NCI-H1092 treated with DMSO at 0.1 percent for 48 hours (cell line): ENCODE measurements around the gene CA12.
"Not testable (repeated sequence)": the region's sequence is repeated elsewhere in the genome, so short reads cannot be mapped to it uniquely, and the experiment has no call there.

Source experiments
- DNase-seq: peaks from one replicate; lab custom pipeline; 2025; lab: John Stamatoyannopoulos, UW

CA12 gene

DNA sequence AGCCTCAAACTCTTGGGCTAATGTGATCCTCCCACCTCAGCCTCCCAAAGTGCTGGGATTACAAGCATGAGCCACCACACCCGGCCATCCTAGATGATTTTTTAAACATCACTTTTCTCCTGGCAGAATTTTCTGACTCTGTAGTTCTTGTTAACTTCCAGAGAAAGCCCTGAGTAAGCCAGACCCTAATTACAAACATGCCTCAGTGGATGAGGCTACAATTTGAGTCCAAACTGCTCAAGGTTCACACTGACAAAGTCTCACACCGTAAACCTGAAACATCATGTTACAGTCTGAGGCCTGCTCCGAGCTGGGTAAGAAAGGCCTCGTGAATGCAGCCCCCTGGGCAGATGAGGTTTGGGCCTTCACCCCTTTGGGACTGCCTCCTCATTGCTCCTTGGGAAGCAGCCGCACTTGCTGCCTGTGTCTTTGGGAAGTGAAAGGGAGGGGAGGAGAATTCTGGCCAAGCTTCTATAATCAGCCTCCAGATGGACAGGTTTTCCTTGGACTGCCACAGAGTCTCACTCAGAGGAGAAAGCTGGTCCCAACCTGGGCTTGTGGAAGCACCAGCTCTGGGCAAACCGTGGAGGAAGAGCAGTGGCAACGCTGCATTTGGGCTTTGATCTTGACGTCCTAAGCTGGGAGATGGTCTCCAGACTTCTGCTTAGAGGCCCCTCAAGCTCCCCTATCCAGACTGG, 46.0 kb downstream of the CA12 start:
- no peak for DNase-seq

GRCh38 chr15:63334821-63335220, 46.8 kb downstream of the CA12 start:
- no peak for DNase-seq

DNA sequence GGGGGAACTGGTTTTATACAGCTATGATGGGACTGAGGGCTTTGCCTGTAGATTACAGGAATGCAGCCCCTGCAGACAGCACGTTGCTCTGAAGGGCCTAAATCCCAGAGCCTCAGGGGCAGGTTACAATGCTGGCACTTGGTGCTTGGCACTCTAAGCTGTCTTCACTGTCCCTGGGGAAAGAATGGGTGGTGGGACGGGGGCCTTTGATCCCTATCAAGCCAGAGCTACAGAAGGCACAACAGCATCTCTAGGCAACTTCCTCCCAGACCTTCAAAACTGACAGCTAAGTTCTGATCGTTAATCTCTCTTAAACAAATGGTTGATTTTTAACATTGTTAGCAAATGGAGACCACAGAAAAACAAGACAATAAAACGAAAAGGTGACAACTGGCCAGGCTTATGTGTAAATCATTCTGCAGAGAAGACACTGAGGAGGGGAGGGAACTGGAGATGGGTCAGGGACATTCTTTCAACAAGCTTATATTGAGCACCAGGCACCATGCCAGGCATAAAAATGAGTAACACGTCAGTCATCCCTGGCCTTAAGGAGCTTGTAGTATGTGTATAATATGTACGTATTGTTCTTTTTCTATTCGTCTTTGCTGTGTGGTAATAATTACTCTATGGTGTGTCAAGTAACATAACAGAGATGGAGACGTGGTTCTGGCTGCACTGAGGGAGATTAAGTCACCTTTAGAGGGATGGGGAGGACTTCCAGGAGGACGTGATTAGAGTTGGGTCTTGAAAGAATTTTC, 49.1 kb downstream of the CA12 start:
- no peak for DNase-seq

DNA sequence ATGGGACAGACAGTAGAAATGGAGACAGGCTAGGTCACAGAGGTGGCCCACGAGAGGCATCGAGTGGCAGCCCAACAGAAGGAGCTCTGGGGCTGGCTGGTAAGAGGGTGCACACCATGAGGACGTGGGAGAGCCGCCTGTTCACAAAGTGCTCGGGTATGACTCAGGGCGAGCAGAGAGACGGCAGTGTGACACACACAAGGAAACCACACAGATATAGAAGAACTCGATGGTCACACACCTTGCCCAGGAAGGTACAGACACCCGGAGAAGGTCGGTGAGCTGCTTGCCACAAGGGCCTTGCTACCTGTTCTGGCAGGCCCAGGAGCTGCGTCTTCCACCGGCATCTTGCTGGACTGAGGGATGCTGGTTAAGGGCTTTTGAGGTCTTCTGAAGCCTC, 50.2 kb downstream of the CA12 start:
- no peak for DNase-seq

DNA sequence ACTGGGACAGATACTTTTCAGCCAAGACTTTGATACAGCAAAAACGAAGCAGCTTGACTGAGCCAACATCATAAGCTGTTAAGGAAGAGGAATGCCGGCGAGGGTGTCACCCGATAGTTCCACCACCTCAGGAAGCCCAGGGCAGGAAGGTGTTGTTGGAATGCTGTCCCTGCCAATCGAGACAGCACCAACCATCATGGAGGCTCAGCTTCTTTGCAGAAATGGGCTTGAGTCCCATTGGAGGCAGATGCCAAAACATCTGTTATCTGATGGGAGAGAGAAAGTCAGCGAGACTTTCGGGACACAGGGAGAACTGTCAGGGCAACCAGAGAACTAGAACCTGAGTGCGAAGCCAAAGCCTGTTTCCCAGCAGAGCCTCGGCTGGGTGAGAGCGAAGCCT, 50.7 kb downstream of the CA12 start:
- DNase-seq = no peak

DNA sequence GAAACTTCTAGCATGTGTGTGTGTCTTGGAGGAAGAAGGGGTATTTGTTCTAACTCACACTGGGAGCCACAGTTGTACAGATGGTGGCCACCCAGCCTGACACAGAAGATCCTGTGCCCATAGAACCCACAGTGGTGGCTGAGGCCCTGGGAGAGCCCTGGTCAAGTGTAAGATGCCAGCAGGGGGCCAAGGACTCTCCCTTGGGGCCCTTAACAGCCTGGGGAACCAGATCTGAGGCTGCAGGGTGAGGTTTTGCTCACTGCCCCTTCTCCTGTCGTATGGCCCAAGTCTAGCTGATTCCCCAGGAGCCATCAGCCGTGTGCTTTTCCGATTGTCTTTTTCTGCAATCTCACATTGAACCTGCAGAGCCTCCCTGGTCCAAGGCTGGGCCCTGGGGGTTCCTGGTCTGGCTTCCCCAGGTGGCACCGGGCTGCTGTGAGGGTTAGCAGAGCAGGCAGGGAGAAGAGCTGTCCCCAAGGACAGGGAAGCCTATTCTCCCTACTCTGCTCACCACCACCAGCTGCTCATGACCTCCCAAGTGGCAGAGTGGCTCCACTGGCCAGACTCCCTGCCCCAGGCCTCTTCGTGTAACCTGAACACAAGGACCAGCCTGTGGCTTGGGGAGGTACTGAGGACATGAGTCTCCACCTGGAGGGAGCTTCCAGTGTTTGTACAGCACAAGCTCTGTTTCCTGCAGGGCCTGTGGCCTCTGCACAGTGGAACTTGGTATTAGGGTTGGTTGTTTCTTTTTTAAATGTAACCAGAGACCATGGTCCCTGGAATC, 51.9 kb downstream of the CA12 start:
- DNase-seq = no peak

DNA sequence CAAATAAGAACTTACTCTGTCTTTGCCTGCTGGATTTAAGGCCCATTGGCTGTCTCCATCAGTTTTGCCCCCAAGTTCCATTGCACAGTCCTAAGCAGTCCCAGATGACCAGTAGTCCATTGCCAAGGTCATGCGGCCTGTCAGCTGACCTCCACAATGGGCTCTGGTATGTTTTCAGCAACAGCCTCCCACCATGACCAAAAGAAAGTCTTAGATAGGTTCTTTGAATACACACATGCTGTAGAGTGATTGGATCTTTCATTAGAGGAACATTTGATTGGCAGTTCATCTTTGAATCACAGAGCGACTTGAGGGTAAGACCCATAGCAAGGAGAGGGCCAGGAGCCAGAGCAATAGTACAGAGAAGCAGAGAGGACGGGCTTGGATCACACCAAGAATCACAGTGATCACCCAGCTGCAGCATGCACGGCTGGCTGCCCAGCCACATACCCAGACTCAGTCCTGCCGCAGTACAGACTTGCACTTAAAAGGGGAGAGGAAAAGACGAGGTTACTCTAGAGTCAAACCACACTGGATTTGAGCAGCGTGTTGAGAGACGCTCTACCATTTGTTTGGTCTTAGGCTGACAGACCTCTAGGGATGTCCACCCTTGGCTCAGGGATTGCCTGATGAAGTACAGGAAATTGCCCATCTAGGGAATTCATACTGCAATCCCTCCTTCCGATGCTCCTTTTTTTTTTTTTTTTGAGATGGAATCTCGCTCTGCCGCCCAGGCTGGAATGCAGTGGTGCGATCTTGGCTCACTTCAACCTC, 53.8 kb downstream of the CA12 start:
- no peak for DNase-seq

GRCh38 chr15:63324770-63325169, 56.9 kb downstream of the CA12 start:
- no peak for DNase-seq

DNA sequence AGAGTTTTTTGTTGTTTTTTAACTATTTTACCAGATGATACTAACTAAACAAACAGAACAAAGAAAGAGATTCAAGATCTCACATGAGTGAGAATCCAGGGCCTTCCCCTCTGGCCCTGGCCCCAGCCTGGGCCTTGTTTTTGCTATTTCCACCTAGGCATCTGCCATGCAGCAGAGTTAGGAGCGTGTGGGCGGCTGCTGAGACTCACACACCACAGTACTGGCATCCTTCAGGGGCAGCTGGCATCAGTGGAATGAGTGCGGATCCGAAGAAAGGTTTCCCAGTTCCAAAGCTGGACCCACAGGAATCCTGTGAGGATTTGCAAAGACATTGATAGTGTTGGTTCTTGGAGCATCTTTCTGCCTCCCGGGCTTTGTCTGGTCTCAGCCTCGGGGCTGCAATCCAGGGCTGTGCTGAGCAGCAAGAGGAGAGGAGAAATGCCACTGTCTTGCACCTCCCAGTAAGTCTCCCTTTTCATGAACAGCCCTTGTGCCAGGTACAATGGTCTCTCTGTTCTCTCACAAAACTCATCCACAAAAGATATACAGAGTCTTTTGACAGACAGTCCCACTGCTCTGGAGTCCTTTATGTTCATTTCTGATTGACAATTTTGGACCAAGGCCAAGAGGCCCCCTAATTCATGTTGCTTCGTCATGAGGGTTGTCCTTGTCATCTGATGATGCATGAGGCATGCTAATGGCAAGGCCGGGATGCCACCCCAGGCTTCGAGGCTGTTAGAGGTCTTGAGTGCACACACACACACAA, 57.7 kb downstream of the CA12 start:
- DNase-seq = no peak

DNA sequence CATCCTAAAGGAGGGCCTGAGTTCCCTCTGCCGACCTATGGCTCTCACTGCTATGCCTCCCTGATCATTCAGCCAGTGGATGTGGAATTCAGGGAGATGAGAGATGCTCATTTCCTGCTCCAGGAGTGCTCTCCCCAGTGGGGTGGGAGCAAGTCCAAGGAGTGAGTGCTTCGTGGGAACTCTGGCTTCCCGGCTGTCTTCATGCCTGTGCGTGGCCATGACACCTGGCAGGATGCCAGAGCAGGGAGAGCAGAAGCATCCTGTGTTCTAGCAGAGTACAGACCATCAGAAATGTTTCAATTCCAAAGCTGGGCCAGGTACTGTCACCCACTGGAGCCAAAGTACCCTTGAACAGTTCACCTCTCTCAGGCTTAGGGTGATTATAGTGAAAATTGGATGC, 59.1 kb downstream of the CA12 start:
- DNase-seq = no peak

DNA sequence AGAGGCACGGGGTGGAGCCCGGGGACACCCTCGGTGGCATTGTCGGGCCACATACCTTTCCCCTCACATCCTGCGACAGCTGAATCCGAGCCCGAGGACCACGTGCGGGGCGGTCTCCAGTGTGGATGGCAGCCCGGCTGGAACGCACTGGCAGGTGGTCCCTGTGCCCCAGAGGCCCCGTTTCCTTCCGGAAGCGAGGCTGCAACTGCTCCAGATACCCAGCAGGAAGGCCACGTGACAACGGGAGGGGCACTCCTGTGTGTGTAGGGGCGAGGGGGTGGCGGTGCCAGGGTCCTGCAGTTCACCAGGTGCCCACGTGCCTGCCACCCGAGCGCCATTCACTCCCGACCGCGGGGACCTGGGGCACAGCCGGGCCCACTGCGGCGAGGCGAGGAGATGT, 60.2 kb downstream of the CA12 start:
- no peak for DNase-seq

- DNase-seq = not testable (repeated sequence)
Measured at GRCh38 chr15:63320981-63321380, 60.7 kb downstream of the CA12 start.

DNA sequence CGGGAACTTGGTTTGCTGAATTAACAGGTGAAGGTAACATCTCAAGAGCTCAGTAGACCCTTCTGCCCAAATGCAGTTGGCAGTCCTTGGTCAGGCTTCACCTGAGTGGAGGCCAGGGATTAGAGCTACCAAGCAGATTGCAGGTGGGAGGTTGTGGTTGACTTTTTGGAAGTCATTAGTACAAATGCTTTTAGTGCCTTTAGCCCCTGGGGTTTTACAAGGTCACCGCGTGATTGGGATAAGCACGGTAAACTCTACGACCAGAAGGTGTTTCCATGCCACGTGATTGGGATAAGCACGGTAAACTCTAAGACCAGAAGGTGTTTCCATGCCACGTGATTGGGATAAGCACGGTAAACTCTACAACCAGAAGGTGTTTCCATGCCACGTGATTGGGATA, 61.2 kb downstream of the CA12 start:
- not testable (repeated sequence) for DNase-seq

DNA sequence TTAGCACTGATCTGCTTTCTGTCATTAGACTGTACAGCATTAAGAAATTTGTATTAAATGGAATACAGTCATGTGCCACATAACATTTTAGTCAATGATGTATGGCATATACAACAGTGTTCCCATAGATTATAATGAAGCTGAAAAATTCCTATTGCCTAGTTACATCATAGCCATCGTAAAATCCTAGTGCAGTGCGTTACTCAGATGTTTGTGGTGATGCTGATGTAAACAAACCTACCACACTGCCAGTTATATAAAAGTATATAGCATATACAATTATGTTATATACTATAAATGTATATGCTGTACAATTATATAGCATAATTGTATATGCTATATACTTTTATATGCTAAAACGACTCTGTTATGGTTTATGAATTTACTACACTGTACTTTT, 62.6 kb downstream of the CA12 start:
- no peak for DNase-seq

GRCh38 chr15:63318344-63318743, 63.3 kb downstream of the CA12 start:
- no peak for DNase-seq

GRCh38 chr15:63314409-63314808, 67.2 kb downstream of the CA12 start:
- DNase-seq = no peak

- no peak for DNase-seq
Measured at GRCh38 chr15:63313825-63314224, 67.8 kb downstream of the CA12 start.

DNA sequence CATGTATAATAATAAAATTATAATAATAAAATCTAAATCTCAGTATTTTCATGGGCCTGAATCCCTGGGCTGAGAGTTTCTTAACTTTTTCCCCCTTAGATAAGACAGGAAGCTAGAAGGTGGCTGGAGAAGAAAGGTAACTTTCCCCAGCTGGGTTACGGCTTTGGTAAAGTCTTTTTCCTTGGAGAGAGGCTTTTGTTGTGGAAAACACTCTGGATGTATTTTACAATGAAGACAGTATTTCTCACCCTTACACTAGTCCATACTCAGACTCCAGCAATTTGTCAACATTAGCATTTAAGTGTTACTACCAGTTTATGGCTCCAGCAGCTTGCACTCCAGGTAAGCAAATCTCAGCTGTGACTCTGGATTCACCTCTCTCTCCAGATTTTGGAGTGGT, 69.4 kb downstream of the CA12 start:
- DNase-seq = no peak

GRCh38 chr15:63310646-63311045, 71.0 kb downstream of the CA12 start:
- DNase-seq = no peak

DNA sequence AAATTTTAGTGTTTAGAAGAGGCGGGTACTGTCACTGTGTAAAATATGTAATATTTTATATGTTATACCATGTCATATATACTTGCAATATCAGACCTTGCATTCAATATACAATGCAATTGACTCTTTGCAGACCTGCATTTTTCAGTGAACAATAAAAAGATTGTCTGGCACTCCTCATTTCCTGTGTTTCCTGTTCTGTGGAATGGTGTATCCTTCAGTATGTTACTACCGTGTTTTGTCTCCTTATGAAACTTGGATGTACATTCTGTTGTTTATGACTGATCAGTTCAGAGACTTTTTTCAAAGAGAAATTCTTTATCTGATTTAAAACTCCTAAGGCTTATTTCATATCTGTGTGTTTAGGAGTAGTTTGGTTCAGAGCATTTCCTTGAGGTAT, 72.7 kb downstream of the CA12 start:
- no peak for DNase-seq

GRCh38 chr15:63308491-63308890, 73.2 kb downstream of the CA12 start:
- no peak for DNase-seq
